ENCODE data around the gene CEPT1.
A peak's percentile ranks its signal among the peaks of the same experiment; 100 is the strongest.

The CEPT1 gene

DNA sequence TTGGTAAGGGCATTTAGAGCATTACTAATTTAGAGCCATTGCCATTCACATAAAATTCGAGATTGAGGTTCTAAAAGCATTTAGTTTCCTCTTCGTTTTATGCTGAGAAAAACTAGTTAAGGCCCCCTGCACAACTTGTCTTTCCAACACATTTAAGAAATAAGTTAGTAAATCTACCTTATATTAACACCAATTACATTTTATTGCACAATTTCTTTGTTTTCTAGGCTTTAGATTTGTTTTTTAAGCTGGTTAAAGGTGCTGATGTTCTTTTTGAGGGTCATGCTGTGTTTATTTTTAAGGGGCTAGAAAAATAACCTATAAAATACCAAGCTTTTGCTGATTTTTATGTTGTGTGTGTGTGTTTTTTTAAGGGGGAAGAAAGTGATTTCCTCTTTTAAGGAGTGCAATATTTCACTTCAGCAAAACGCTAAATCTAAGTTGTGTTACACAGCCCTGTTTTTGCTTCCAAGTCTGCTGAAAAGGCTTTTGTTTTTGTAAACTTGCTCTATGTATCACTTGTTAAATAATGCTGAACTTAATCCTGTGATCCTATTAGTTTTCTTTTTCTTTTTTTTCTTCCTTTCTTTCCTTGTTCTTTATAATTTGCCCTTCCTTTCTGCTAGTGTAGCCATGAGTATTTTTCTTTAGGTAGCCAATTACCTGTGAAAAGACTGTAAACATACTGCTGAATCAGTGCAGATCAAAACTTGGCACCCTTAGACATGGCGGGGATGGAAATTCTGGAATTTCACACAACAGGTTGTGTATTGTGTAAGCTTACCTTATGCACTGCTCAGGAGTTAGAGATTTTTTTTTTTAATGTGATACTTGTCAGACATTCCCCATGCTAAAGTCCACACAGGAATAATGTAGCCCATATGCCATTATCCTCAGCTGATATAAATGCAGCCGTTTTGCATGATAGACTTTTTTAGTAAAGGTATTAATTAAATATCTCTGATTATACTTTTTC is 1.5 kb downstream of the CEPT1 start:
- Histone ChIP-seq H3K27me3 (ENCODE audit: insufficient read depth, poor library complexity, severe bottlenecking) (no peaks in the 10 kb centered on the region), H3K9me3 (ENCODE audit: severe bottlenecking) (no peaks in the 10 kb centered on the region), H3K4me1 (ENCODE audit: insufficient read depth, poor library complexity, severe bottlenecking) (peaks cover 20% of the 10 kb centered on the region), H3K27ac (ENCODE audit: poor library complexity, severe bottlenecking) (no peak overlapping the region), H3K36me3 (ENCODE audit: low read depth) (peaks cover 17% of the 10 kb centered on the region), H3K4me3 (ENCODE audit: severe bottlenecking) (peak overlapping the region; percentile 86)
- TF ChIP-seq, protein P1, sequence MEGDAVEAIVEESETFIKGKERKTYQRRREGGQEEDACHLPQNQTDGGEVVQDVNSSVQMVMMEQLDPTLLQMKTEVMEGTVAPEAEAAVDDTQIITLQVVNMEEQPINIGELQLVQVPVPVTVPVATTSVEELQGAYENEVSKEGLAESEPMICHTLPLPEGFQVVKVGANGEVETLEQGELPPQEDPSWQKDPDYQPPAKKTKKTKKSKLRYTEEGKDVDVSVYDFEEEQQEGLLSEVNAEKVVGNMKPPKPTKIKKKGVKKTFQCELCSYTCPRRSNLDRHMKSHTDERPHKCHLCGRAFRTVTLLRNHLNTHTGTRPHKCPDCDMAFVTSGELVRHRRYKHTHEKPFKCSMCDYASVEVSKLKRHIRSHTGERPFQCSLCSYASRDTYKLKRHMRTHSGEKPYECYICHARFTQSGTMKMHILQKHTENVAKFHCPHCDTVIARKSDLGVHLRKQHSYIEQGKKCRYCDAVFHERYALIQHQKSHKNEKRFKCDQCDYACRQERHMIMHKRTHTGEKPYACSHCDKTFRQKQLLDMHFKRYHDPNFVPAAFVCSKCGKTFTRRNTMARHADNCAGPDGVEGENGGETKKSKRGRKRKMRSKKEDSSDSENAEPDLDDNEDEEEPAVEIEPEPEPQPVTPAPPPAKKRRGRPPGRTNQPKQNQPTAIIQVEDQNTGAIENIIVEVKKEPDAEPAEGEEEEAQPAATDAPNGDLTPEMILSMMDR (IDR thresholded peaks at IDR 0.05; ENCODE audit: poor library complexity, severe bottlenecking): no peak
- no peak for DNase-seq (ENCODE audit: low spot score)
- ATAC-seq (ENCODE audit: low read depth): no peak

DNA sequence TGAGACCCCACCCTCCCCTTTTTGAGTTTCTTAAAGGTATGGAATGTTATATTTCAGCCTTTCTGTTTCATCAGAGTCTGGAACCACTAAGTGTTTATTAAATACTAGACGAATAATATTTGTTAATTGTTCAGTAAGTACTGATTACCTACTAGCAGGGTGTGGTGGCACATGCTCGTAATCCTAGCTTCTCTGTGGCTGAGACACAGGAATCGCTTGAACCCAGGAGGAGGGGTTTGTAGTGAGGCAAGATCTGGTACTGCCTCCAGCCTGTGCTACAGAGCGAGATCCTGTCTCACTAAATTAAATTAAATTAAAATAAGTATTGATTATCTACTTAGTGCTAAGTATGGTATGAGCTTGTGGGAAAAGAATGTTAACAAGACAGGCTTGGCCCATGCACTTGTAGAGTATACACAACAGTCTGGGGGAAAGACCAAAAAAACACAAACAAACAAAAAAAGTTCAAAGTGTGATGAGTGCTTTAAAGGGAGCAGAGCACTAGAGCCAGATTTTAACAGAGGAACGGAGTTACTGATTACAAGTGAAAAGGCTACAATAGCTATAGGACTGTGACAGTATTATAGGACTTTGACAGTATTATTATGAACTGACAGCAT is 2.4 kb downstream of the CEPT1 start:
- TF ChIP-seq, protein P1 (IDR thresholded peaks at IDR 0.05; ENCODE audit: poor library complexity, severe bottlenecking): no peak
- no peak overlapping the region for H3K27ac ChIP-seq (ENCODE audit: poor library complexity, severe bottlenecking)
- no peaks in the 10 kb centered on the region for H3K27me3 ChIP-seq (ENCODE audit: insufficient read depth, poor library complexity, severe bottlenecking)
- H3K9me3 ChIP-seq (ENCODE audit: severe bottlenecking): no peaks in the 10 kb centered on the region
- H3K4me3 ChIP-seq (ENCODE audit: severe bottlenecking): no peak overlapping the region
- peaks cover 21% of the 10 kb centered on the region for H3K36me3 ChIP-seq (ENCODE audit: low read depth)
- ATAC-seq (ENCODE audit: low read depth) (no peak), DNase-seq (ENCODE audit: low spot score) (no peak)
- peaks cover 20% of the 10 kb centered on the region for H3K4me1 ChIP-seq (ENCODE audit: insufficient read depth, poor library complexity, severe bottlenecking)

DNA sequence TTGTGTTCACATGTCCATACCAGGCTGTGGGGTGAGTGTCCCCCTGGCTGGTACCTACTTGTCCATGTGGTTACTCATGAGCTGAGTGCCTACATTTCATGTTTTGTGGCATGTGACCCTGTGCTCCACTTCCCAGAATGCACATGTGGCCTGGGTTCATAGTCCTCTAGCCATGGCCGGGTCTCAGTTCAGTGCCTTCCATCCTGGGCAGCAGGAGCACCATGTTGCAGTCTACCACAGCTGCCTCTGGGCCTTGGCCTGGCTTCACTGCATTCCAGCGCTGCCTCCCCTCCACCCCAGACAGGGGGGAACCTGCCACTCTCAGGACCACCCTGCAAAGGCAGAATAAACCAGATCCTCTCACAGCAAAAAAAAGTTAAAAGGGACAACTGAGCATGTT is 5.5 kb downstream of the CEPT1 start:
- Histone ChIP-seq H3K4me1 (ENCODE audit: insufficient read depth, poor library complexity, severe bottlenecking) (peaks cover 15% of the 10 kb centered on the region), H3K4me3 (ENCODE audit: severe bottlenecking) (no peak overlapping the region), H3K9me3 (ENCODE audit: severe bottlenecking) (no peaks in the 10 kb centered on the region), H3K36me3 (ENCODE audit: low read depth) (peaks cover 40% of the 10 kb centered on the region), H3K27me3 (ENCODE audit: insufficient read depth, poor library complexity, severe bottlenecking) (no peaks in the 10 kb centered on the region), H3K27ac (ENCODE audit: poor library complexity, severe bottlenecking) (no peak overlapping the region)
- DNase-seq (ENCODE audit: low spot score): no peak
- TF ChIP-seq, protein P1 (IDR thresholded peaks at IDR 0.05; ENCODE audit: poor library complexity, severe bottlenecking): no peak
- no peak for ATAC-seq (ENCODE audit: low read depth)

DNA sequence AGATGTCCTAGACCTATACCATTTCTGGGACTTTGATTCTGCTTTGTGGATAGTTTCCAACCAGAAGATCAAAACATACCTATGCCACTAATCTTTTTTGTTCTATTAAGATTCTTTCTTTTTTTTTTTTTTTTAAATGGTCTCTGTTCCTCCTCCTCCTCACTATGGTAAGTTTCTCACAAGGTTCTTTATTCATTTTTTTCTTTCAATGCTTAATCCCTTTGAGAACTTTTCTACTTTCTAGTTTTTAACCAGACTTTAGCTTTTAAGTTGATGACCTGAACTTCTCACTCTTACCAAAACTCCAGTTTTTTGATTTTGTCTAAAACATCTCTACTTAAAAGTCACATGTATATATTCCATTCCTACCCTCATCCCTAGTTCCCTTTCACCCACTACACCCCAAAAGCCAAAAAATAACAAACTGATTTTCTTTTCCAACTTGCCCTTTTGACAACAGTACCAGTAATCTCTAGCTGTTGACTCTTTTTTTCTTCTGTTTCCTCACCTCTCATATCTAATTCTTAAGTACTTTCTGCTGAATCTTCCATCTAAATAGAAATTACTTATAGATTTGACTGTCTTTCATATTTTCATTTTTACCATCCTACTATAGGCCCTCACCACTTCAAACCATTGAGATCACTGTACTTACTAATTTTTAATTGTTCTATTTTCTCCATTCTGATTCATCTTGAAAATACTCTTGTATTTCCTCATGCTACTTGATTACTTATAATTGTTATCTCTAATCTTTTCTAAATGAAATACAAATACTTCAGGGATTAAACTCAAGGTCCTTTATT is 6.1 kb downstream of the CEPT1 start:
- H3K4me1 ChIP-seq (ENCODE audit: insufficient read depth, poor library complexity, severe bottlenecking): peaks cover 12% of the 10 kb centered on the region
- H3K4me3 ChIP-seq (ENCODE audit: severe bottlenecking): no peak overlapping the region
- no peak for DNase-seq (ENCODE audit: low spot score)
- H3K27me3 ChIP-seq (ENCODE audit: insufficient read depth, poor library complexity, severe bottlenecking): no peaks in the 10 kb centered on the region
- H3K27ac ChIP-seq (ENCODE audit: poor library complexity, severe bottlenecking): no peak overlapping the region
- TF ChIP-seq, protein P1 (IDR thresholded peaks at IDR 0.05; ENCODE audit: poor library complexity, severe bottlenecking): no peak
- no peaks in the 10 kb centered on the region for H3K9me3 ChIP-seq (ENCODE audit: severe bottlenecking)
- H3K36me3 ChIP-seq (ENCODE audit: low read depth): peaks cover 47% of the 10 kb centered on the region
- no peak for ATAC-seq (ENCODE audit: low read depth)

Data from RWPE2 (cell line).